Peyer's patch (tissue), 4 donors: ENCODE results near the gene PRKD1.

Experiments used
- POLR2A ChIP-seq, 2 donors: fragments of 450-650 bp; IDR thresholded peaks; one replicate each; pipeline ENCODE4 v1.5.1; 2017; ENCODE audit warnings: antibody characterized with exemption in 2 of 2, mild to moderate bottlenecking in 2 of 2, moderate library complexity in 2 of 2
- TF ChIP-seq, protein P1 (sequence below), 6 experiments: fragments of 450-650 bp in 4 of 6; fragments of 200-600 bp in 2 of 6; sonication (generic) in 1 of 6; IDR thresholded peaks; one replicate each; pipeline ENCODE4 v1.5.1; 2017 to 2019; ENCODE audit warnings: antibody characterized with exemption in 6 of 6, mild to moderate bottlenecking in 3 of 6, moderate library complexity in 1 of 6

- TF ChIP-seq, protein P1, sequence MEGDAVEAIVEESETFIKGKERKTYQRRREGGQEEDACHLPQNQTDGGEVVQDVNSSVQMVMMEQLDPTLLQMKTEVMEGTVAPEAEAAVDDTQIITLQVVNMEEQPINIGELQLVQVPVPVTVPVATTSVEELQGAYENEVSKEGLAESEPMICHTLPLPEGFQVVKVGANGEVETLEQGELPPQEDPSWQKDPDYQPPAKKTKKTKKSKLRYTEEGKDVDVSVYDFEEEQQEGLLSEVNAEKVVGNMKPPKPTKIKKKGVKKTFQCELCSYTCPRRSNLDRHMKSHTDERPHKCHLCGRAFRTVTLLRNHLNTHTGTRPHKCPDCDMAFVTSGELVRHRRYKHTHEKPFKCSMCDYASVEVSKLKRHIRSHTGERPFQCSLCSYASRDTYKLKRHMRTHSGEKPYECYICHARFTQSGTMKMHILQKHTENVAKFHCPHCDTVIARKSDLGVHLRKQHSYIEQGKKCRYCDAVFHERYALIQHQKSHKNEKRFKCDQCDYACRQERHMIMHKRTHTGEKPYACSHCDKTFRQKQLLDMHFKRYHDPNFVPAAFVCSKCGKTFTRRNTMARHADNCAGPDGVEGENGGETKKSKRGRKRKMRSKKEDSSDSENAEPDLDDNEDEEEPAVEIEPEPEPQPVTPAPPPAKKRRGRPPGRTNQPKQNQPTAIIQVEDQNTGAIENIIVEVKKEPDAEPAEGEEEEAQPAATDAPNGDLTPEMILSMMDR (IDR thresholded peaks at IDR 0.05): no peak
- no peak for TF ChIP-seq POLR2A (IDR thresholded peaks at IDR 0.05)
These were observed 284.0 kb downstream of the PRKD1 start for GRCh38 chr14:29643433-29644211.
